Coronary artery (tissue), 2 donors: ENCODE measurements around the gene CLIC3.

Experiments used
- DNase-seq: peaks from one replicate; pipeline ENCODE4 v3.0.0-alpha.2; 2017; ENCODE audit warnings: low spot score
- H3K27ac ChIP-seq, 2 donors: fragments of 200-600 bp; sonication (generic); one replicate each; pipeline ENCODE4 v1.5.1; 2016 to 2019
- H3K4me3 ChIP-seq: fragments of 200-600 bp; sonication (generic); 2 replicates; pipeline ENCODE4 v1.5.1; 2016; ENCODE audit warnings: mild to moderate bottlenecking, moderate library complexity
- CTCF ChIP-seq: fragments of 200-600 bp; sonication (generic); IDR thresholded peaks from one replicate; pipeline ENCODE4 v1.5.1; 2019; ENCODE audit warnings: antibody characterized with exemption

The CLIC3 gene

GRCh38 chr9:136958898-136959850 lies 37.2 kb downstream of the CLIC3 start:
- TF ChIP-seq CTCF, result no peak
- DNase-seq, result no peak
- no peak overlapping the region for H3K4me3 ChIP-seq
- no peak overlapping the region for H3K27ac ChIP-seq

GRCh38 chr9:136958473-136958872 lies 37.9 kb downstream of the CLIC3 start:
- TF ChIP-seq CTCF, result no peak
- DNase-seq, result no peak
- no peak overlapping the region for H3K27ac ChIP-seq

DNA sequence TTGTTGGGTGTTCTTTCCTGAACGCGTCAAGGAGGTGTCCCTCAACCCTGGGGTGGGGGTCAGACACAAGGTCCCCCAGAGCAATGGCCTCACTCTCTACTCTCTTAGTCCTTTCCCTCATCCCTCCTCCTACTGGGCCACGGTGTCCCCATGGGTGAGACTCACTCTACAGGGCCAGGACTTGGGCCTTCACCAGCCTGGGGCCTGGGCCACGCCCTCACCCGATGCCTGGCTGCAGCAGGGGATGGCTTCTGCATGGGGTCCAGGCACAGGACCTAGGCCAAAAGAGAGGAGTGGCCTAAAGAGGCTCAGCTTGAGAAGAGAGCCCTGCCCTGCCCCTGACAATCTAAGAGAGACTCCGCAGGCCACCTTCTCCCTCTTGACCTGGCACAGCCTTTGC lies 38.5 kb downstream of the CLIC3 start:
- H3K27ac ChIP-seq, result no peak overlapping the region
- TF ChIP-seq CTCF, result no peak
- no peak overlapping the region for H3K4me3 ChIP-seq
- no peak for DNase-seq

More at GRCh38 chr9:136958473-136958872, 37.9 kb downstream of the CLIC3 start:
- no peak overlapping the region for H3K4me3 ChIP-seq

DNA sequence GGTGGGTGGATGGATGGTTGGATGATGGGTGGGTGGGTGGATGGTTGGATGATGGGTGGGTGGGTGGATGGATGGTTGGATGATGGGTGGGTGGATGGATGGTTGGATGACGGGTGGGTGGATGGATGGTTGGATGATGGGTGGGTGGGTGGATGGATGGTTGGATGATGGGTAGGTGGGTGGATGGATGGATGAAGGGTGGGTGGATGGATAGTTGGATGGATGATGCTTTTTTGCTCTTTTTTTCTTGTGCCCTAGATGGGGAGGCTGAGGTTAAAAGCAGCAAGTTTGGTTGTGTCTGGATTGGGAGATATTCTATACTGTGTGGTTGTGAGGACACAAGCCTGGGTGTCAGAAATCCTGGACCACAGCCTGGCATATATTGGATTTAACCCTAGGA lies 38.9 kb downstream of the CLIC3 start:
- no peak overlapping the region for H3K4me3 ChIP-seq
- no peak for TF ChIP-seq CTCF
- DNase-seq, result no peak
- no peak overlapping the region for H3K27ac ChIP-seq

- no peak for DNase-seq
- Histone ChIP-seq H3K27ac (no peak overlapping the region), H3K4me3 (no peak overlapping the region)
- TF ChIP-seq CTCF, result no peak
Measured at GRCh38 chr9:136956604-136957003, 39.8 kb downstream of the CLIC3 start.

DNA sequence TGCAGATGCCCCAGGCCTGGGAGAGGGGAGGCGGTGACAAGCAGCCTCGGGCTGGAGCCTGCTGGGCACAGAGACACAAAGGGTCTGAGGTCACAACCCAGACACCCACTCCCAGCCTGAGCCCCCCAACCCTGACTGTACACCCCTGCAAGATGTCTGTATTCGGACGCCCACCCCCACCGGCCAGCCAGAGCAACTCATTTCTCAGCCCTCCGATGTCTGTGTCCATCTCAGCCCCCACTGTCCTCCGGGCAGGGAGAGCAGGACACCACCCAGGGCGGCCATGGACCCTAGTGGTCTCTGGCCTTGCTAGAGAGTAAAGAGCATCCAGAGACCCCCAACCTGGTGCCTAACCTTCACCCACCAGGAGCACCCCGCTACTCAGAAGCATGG lies 40.4 kb downstream of the CLIC3 start:
- H3K27ac ChIP-seq, result no peak overlapping the region
- DNase-seq, result no peak
- no peak for TF ChIP-seq CTCF
- no peak overlapping the region for H3K4me3 ChIP-seq
